HG03342 (cell line): ENCODE measurements around the gene NDUFS8.

ENCODE experiments used
- ATAC-seq: cut with Tn5 transposase; IDR thresholded peaks from one replicate; pipeline ENCODE4 v1.9.1; 2021; ENCODE audit warnings: mild to moderate bottlenecking, moderate library complexity; ENCODE audit not compliant: unreplicated experiment

The NDUFS8 gene

GRCh38 chr11:68035266-68035876, 4.9 kb downstream of the NDUFS8 start:
- no peak for ATAC-seq

GRCh38 chr11:68036141-68036716, 5.7 kb downstream of the NDUFS8 start:
- no peak for ATAC-seq

- no peak for ATAC-seq
Measured at GRCh38 chr11:68036717-68037239, 6.3 kb downstream of the NDUFS8 start.

DNA sequence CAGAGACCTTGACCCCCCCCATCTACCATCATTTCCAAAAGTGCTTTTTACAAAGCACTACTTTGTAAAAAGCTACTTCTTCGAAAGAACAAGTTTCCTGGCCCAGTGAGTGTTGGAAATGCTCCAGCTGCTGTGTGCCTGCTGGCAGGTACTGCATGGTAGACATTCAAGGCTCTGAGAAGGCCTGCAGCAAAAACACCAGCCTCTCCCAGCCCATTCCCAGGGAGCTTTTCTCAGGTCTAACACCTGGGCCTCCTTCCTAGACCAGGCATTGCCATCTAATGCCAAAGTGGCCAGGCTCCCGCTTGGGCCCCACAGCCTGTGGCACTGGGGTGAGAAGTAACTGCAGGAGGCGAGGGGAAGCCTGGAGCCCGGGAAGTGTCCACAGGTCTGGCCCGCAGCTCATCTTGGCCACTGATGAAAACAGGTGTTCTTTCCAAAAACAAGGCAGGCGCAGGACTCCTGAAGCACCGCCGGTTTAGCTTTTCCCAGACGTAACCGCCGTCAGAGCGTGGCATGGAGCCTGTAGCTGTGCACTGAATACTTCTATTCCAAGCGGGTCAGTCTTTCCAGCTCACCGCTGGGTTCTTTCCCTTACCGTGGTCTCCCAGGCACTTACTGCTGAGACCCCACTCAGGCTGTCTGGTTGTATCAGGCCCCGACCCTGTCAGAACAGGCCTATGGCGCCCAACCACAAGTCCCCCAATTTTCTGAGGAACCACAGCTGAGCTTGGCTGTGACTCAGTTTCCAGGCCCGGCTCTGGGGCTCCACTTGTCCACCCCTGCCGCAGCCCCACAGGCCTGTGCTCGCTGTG, 7.1 kb downstream of the NDUFS8 start:
- ATAC-seq: no peak

DNA sequence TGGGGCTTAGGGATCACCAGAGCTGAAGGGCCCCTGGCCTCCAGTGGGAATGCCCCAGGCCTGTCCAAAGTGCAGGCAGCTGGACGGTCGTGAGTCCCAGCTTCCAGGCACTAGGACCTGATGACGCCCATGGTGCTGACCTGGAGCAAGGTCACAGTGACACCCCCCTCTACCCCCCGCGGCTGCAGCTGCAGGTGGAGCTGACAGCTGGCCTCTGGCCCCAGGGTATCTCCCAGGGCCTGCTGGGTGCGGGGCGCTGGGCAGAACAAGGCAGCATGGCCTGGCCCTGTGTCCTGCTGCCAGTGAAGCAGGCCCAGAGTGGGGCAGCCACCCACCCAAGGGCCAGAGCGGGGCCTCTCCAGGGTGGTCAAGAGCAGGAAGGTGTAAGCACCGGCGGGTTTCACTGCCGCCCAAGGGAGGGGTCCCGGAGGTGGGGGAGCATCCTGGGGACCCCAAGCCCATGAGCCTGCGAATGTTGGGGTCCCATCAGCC, 7.8 kb downstream of the NDUFS8 start:
- no peak for ATAC-seq

DNA sequence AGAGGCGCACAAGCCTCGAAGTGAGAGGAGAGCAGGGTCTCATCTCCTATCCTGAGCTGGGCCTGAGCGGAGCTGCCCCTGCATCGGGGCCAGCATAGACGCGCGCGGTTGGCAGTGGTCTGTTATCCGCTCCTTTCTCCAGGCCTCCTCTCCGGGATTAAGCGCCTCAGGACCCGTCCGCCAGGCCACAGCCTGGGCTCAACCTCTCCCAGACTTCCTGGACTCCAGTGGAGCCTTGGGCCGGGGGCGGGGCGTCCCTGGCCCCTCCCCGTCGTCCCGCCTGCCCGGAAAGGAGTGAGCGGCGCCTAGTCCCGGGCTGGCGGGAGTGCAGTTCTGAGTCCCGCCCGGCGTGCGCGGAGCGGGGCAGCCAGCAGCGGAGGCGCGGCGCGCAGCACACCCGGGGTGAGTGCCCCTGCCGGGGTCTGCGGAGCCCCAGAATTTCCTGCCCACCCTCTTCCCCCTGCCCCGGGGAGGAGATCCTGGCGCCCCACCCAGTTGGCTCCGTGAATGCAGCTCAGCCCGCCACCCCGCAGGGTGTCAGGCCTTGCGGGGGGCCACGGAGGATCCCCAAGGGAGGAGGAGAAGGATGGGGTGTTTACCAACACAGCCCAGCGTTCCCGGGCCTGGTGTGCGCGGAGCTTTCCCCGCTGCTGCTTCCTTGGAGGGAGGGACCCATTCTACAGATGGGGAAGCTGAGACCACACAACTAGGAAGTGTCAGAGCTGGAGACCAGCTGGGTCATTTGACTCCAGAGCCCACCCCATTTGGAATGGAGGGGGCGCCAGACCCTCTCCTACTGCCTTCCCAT, 8.4 kb downstream of the NDUFS8 start, which contains the start of gene TCIRG1:
TCIRG1 (plus strand) TSS at position 308 of the 808 bp plus-strand sequence. CDS start 2,247 bp downstream, outside the sequence.
- peak; percentile 45 for ATAC-seq

DNA sequence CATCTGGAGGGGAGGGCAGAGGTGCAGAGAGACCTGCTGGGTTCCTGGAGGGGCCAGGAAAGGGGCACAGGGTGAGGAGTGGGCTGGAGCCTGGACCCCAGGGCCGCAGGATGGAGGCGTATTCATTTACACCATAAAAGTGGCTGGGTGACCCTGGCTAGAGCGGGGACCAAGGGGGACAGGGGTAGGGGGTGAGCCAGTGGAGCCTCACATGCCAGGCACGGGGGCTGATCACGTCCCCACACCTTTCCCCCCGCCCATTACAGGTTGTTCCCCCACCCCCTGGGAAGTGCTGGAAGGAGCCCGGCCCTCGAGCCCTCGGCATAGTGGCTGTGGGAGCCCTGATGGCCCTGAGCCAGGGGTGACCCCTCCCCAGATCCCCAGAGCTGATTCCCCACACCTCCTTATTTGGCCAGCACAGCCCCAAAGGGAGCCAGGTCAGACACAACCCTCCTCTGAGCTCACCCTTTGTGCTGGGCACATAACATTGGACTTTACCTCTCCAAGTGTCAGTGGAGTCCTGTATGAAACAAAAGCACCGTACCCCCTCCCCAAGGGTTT, 9.1 kb downstream of the NDUFS8 start:
- no peak for ATAC-seq

- ATAC-seq: peak; percentile 49
Measured at GRCh38 chr11:68040101-68040956, 9.8 kb downstream of the NDUFS8 start.

DNA sequence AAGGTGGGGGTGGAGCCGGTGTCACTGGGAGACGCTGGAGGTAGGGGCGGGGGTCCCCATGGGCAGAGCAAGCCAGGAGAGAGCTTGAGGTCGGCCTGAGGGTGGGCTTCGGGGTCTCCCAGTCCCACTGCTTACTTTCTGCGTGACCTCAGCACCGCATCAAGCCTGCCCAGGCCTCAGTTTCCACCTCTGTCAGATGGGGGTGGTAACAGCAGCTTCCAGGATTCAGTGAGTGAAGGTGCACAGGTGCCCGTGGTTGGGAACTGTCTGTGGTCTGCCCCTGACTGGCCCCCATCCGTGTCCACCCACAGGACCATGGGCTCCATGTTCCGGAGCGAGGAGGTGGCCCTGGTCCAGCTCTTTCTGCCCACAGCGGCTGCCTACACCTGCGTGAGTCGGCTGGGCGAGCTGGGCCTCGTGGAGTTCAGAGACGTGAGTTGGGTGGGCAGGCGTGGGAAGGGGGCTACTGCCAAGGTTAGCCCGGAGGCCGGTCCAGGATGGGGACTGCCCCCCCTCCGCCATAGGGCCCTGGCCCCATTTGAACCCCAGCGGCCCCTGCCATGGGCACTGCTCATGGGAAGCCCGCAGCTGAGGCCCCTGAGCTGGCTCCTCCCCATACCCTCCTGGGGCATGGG, 10.6 kb downstream of the NDUFS8 start:
- ATAC-seq: no peak

- no peak for ATAC-seq
Measured at GRCh38 chr11:68041617-68042218, 11.2 kb downstream of the NDUFS8 start.

GRCh38 chr11:68042219-68043028, 11.9 kb downstream of the NDUFS8 start:
- no peak for ATAC-seq

DNA sequence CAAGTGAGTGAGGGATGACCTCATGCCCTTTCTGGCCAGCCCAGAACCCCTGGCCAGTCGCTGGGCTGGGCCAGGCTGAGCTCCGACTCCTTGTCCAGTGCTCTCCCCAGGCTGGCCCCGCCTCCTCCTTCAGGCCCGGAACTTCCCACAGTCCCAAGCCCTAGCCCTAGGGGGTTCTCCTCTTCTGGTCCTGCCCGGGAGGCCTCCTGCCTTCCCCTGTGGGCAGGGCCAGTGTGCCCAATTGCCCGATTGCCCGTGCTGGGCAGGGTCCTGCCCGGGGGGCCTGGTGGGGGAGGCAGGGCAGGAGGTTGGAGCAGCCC, 12.5 kb downstream of the NDUFS8 start:
- no peak for ATAC-seq

- ATAC-seq: no peak
Measured at GRCh38 chr11:68043349-68044144, 13.1 kb downstream of the NDUFS8 start.

GRCh38 chr11:68044145-68044813, 13.8 kb downstream of the NDUFS8 start:
- no peak for ATAC-seq

GRCh38 chr11:68044898-68045351, 14.4 kb downstream of the NDUFS8 start:
- no peak for ATAC-seq
